Measurements from ENCODE around the gene FXYD7.
A peak's percentile ranks its signal among the peaks of the same experiment; 100 is the strongest.
"Not testable (repeated sequence)": the region's sequence is repeated elsewhere in the genome, so short reads cannot be mapped to it uniquely, and the experiment has no call there.

The FXYD7 gene

GRCh38 chr19:35167251-35168119 lies 24.4 kb downstream of the FXYD7 start:
- no peak for DNase-seq

GRCh38 chr19:35168196-35168595 lies 25.1 kb downstream of the FXYD7 start:
- DNase-seq = no peak

GRCh38 chr19:35169221-35169995 lies 26.4 kb downstream of the FXYD7 start:
- DNase-seq = peak in 1 of 2 experiments; percentile 46

- no peak for DNase-seq
Measured at GRCh38 chr19:35170359-35171061, 27.5 kb downstream of the FXYD7 start.

GRCh38 chr19:35171730-35172129 lies 28.7 kb downstream of the FXYD7 start:
- DNase-seq = no peak

GRCh38 chr19:35174226-35174625 lies 31.2 kb downstream of the FXYD7 start:
- DNase-seq = no peak

GRCh38 chr19:35176181-35176570 lies 33.1 kb downstream of the FXYD7 start:
- DNase-seq = no peak

- no peak for DNase-seq
Measured at GRCh38 chr19:35177377-35178274, 34.6 kb downstream of the FXYD7 start.

- DNase-seq = no peak
Measured at GRCh38 chr19:35178701-35179100, 35.6 kb downstream of the FXYD7 start.

GRCh38 chr19:35179830-35180229 lies 36.8 kb downstream of the FXYD7 start:
- no peak for DNase-seq

- DNase-seq = no peak
Measured at GRCh38 chr19:35181387-35181786, 38.3 kb downstream of the FXYD7 start.

GRCh38 chr19:35184267-35184666 lies 41.2 kb downstream of the FXYD7 start:
- no peak for DNase-seq

- no peak for DNase-seq
Measured at GRCh38 chr19:35184884-35185283, 41.8 kb downstream of the FXYD7 start.

- DNase-seq = no peak
Measured at GRCh38 chr19:35194012-35194984, 51.2 kb downstream of the FXYD7 start.

- DNase-seq = no peak
Measured at GRCh38 chr19:35195830-35196229, 52.8 kb downstream of the FXYD7 start.

GRCh38 chr19:35196861-35197260 lies 53.8 kb downstream of the FXYD7 start:
- not testable (repeated sequence) for DNase-seq

- DNase-seq = no peak
Measured at GRCh38 chr19:35199481-35199880, 56.4 kb downstream of the FXYD7 start.

- DNase-seq = no peak
Measured at GRCh38 chr19:35202722-35203688, 60.0 kb downstream of the FXYD7 start.
